ENCODE data around the gene DENND1A. TPM values are rescaled to one million over a fixed set of nuclear protein-coding genes. Genes with fewer than 3 reads are reported as not detected.
"Not testable (repeated sequence)": the region's sequence is repeated elsewhere in the genome, so short reads cannot be mapped to it uniquely, and the experiment has no call there.

DENND1A gene
- total and polyA plus RNA-seq, 8 donors: 4.4 to 109 (median 21.4) TPM

- Histone ChIP-seq H3K36me3 (no peaks in the 10 kb centered on the region), H3K9me3 (no peaks in the 10 kb centered on the region), H3K4me1 (peaks cover 0 to 7% (median 0%) of the 10 kb centered on the region in 4 donors), H3K27ac (no peak overlapping the region), H3K4me3 (no peak overlapping the region), H3K27me3 (no peaks in the 10 kb centered on the region)
- TF ChIP-seq POLR2A (IDR thresholded peaks at IDR 0.05) (no peak), EP300 (IDR thresholded peaks at IDR 0.05) (no peak), POLR2AphosphoS5 (IDR thresholded peaks at IDR 0.05) (no peak)
- TF ChIP-seq, protein P1, sequence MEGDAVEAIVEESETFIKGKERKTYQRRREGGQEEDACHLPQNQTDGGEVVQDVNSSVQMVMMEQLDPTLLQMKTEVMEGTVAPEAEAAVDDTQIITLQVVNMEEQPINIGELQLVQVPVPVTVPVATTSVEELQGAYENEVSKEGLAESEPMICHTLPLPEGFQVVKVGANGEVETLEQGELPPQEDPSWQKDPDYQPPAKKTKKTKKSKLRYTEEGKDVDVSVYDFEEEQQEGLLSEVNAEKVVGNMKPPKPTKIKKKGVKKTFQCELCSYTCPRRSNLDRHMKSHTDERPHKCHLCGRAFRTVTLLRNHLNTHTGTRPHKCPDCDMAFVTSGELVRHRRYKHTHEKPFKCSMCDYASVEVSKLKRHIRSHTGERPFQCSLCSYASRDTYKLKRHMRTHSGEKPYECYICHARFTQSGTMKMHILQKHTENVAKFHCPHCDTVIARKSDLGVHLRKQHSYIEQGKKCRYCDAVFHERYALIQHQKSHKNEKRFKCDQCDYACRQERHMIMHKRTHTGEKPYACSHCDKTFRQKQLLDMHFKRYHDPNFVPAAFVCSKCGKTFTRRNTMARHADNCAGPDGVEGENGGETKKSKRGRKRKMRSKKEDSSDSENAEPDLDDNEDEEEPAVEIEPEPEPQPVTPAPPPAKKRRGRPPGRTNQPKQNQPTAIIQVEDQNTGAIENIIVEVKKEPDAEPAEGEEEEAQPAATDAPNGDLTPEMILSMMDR (IDR thresholded peaks at IDR 0.05): no peak
- no peak for DNase-seq
- intact Hi-C loops (cut with DNase I; ENCODE audit: low total_unique reads): no loop called here
- WGBS, 5 donors: 54 to 63% (median 59%) methylated on average over 4 of the region's 4 CpGs
Measured at GRCh38 chr9:123893831-123894460, 36.0 kb downstream of the DENND1A start.

- no peak overlapping the region for H3K27ac ChIP-seq
- H3K4me1 ChIP-seq: peaks cover 0 to 7% (median 0%) of the 10 kb centered on the region in 4 donors
- no peak for TF ChIP-seq POLR2AphosphoS5 (IDR thresholded peaks at IDR 0.05)
- TF ChIP-seq, protein P1 (IDR thresholded peaks at IDR 0.05): no peak
- TF ChIP-seq EP300 (IDR thresholded peaks at IDR 0.05): no peak
- no peak for TF ChIP-seq POLR2A (IDR thresholded peaks at IDR 0.05)
Measured at GRCh38 chr9:123893115-123893514, 36.8 kb downstream of the DENND1A start.

GRCh38 chr9:123887837-123888236 is 42.1 kb downstream of the DENND1A start:
- Histone ChIP-seq H3K36me3 (peaks cover 0 to 3% (median 0%) of the 10 kb centered on the region in 4 donors), H3K4me3 (no peak overlapping the region), H3K27ac (no peak overlapping the region), H3K4me1 (peaks cover 0 to 7% (median 3%) of the 10 kb centered on the region in 4 donors), H3K9me3 (no peaks in the 10 kb centered on the region), H3K27me3 (no peaks in the 10 kb centered on the region)
- intact Hi-C loops (cut with DNase I; ENCODE audit: low total_unique reads): no loop called here
- DNase-seq: no peak
- TF ChIP-seq POLR2AphosphoS5 (IDR thresholded peaks at IDR 0.05) (no peak), POLR2A (IDR thresholded peaks at IDR 0.05) (no peak), EP300 (IDR thresholded peaks at IDR 0.05) (no peak)
- TF ChIP-seq, protein P1 (IDR thresholded peaks at IDR 0.05): no peak
- WGBS, 5 donors: 94 to 100% (median 98%) methylated on average over 1 of the region's 1 CpG

More at GRCh38 chr9:123893115-123893514, 36.8 kb downstream of the DENND1A start:
- no peak overlapping the region for H3K4me3 ChIP-seq
- 64 to 83% (median 77%) methylated on average over 3 of the region's 3 CpGs for WGBS, 5 donors
- H3K9me3 ChIP-seq: no peaks in the 10 kb centered on the region
- no peaks in the 10 kb centered on the region for H3K27me3 ChIP-seq
- DNase-seq: no peak
- intact Hi-C loops (cut with DNase I; ENCODE audit: low total_unique reads): no loop called here
- H3K36me3 ChIP-seq: no peaks in the 10 kb centered on the region

- intact Hi-C loops (cut with DNase I; ENCODE audit: low total_unique reads); H3K4me1 ChIP-seq: not testable (repeated sequence)
- WGBS, 5 donors: 83 to 96% (median 95%) methylated on average over 6 of the region's 6 CpGs
Measured at GRCh38 chr9:123885834-123886233, 44.1 kb downstream of the DENND1A start.

GRCh38 chr9:123883634-123884033 is 46.3 kb downstream of the DENND1A start:
- WGBS, 5 donors: 92 to 96% (median 95%) methylated on average over 1 of the region's 1 CpG
- DNase-seq: no peak
- Histone ChIP-seq H3K27ac (no peak overlapping the region), H3K4me1 (peaks cover 0 to 7% (median 3%) of the 10 kb centered on the region in 4 donors), H3K27me3 (no peaks in the 10 kb centered on the region), H3K4me3 (no peak overlapping the region), H3K36me3 (peaks cover 0 to 3% (median 0%) of the 10 kb centered on the region in 4 donors), H3K9me3 (no peaks in the 10 kb centered on the region)
- intact Hi-C loops (cut with DNase I; ENCODE audit: low total_unique reads): no loop called here
- TF ChIP-seq POLR2AphosphoS5 (IDR thresholded peaks at IDR 0.05) (no peak), POLR2A (IDR thresholded peaks at IDR 0.05) (no peak), EP300 (IDR thresholded peaks at IDR 0.05) (no peak)
- TF ChIP-seq, protein P1 (IDR thresholded peaks at IDR 0.05): no peak

More at GRCh38 chr9:123885834-123886233, 44.1 kb downstream of the DENND1A start:
- H3K27me3 ChIP-seq, H3K27ac ChIP-seq, H3K4me3 ChIP-seq, H3K9me3 ChIP-seq, DNase-seq, H3K36me3 ChIP-seq: not testable (repeated sequence)
